GM12878 (cell line): Measurements from ENCODE around the gene SLC38A4. TPM values are rescaled to one million over a fixed set of nuclear protein-coding genes. Genes with fewer than 3 reads are reported as not detected.

Experiments
- ATAC-seq: fragments of 200-7000 bp; cut with Tn5 transposase; 3 replicates; pipeline ENCODE4 v1.9.1; 2020; ENCODE audit warnings: mild to moderate bottlenecking, moderate library complexity
- BruUV-seq: library from RNA; stranded (reverse); fragments of 400-500 nt; replicated peaks from 2 replicates; lab custom pipeline; 2021; lab: Mats Ljungman, UMichigan
- CTCF ChIA-PET: fragments of 300-600 bp; sonication (Branson Sonifier 250); formaldehyde crosslinking; extraction: SDS; loops from one replicate; lab custom pipeline; 2021; ENCODE audit warnings: inconsistent platforms; lab: Yijun Ruan, JAX
- POLR2A ChIA-PET: fragments of 350-600 bp; formaldehyde crosslinking; extraction: SDS; loops from one replicate; lab custom pipeline; 2021; ENCODE audit warnings: inconsistent platforms; lab: Charles Lee
- RAD21 ChIA-PET: fragments of 300-600 bp; sonication (Branson Sonifier 250); formaldehyde crosslinking; loops from one replicate; lab custom pipeline; 2023; ENCODE audit warnings: antibody characterized with exemption; ENCODE audit not compliant: unreplicated experiment; lab: Charles Lee
- SMC1A ChIA-PET: fragments of 300-600 bp; sonication (Branson Sonifier 250); formaldehyde crosslinking; loops from one replicate; lab custom pipeline; 2023; ENCODE audit not compliant: unreplicated experiment, uncharacterized antibody; lab: Charles Lee
- DNase-seq: peaks from one replicate; pipeline ENCODE4 v3.0.0-alpha.2; 2011; ENCODE audit warnings: low read depth, low spot score
- FAIRE-seq: peaks from 3 replicates; lab custom pipeline; 2011; peaks lifted over from hg19 to GRCh38; lab: Jason Lieb, UNC
- H2AFZ ChIP-seq: 2 replicates; pipeline ENCODE4 v1.6.0; 2011; ENCODE audit warnings: low read depth, low read length, control low read depth; ENCODE audit not compliant: control insufficient read depth
- H3K27ac ChIP-seq: 2 replicates; pipeline ENCODE4 v1.5.1; 2011; ENCODE audit warnings: control low read depth; ENCODE audit not compliant: control insufficient read depth, insufficient read depth
- H3K27me3 ChIP-seq, 2 experiments: replicated peaks in 1 of 2; 2 replicates each; pipeline versions ENCODE4 v1.6.0 to v1.6.1; 2011; ENCODE audit warnings: low read length in 1 of 2; ENCODE audit not compliant: control insufficient read depth in 2 of 2, insufficient read depth in 2 of 2
- H3K36me3 ChIP-seq, 2 experiments: 2 replicates each; pipeline ENCODE4 v1.5.1; 2011; ENCODE audit warnings: low read length in 1 of 2; ENCODE audit not compliant: control insufficient read depth in 2 of 2, insufficient read depth in 2 of 2
- H3K4me1 ChIP-seq: 2 replicates; pipeline ENCODE4 v1.6.1; 2011; ENCODE audit warnings: mild to moderate bottlenecking, low read length, moderate library complexity, mixed read lengths; ENCODE audit not compliant: control insufficient read depth, insufficient read depth
- H3K4me2 ChIP-seq: 2 replicates; pipeline ENCODE4 v1.6.0; 2011; ENCODE audit warnings: control low read depth; ENCODE audit not compliant: control insufficient read depth, insufficient read depth
- H3K4me3 ChIP-seq: fragments of 200-600 bp; sonication (generic); 2 replicates; pipeline ENCODE4 v1.5.1; 2016
- H3K79me2 ChIP-seq: 2 replicates; pipeline ENCODE4 v1.6.0; 2011; ENCODE audit warnings: low read length; ENCODE audit not compliant: control insufficient read depth, insufficient read depth
- H3K9ac ChIP-seq: 2 replicates; pipeline ENCODE4 v1.8.0; 2011; ENCODE audit warnings: low read length, control low read depth, mixed read lengths; ENCODE audit not compliant: control insufficient read depth, insufficient read depth
- H3K9me3 ChIP-seq: replicated peaks from 3 replicates; pipeline ENCODE4 v1.5.1; 2011; ENCODE audit warnings: mild to moderate bottlenecking, low read length; ENCODE audit not compliant: control insufficient read depth, insufficient read depth
- H4K20me1 ChIP-seq: 2 replicates; pipeline ENCODE4 v1.6.0; 2011; ENCODE audit not compliant: control insufficient read depth, insufficient read depth
- BCL11A ChIP-seq: IDR thresholded peaks from 2 replicates; pipeline ENCODE4 v1.6.1; 2011; ENCODE audit warnings: low read depth, low read length
- CBX5 ChIP-seq: sonication (generic); IDR thresholded peaks from 2 replicates; pipeline ENCODE4 v1.6.1; 2016; ENCODE audit warnings: low read depth, moderate library complexity, mild to moderate bottlenecking, inconsistent platforms
- CEBPB ChIP-seq, 2 experiments: fragments of 150-350 bp in 1 of 2; IDR thresholded peaks; 2 replicates each; pipeline ENCODE4 v1.6.1; 2012 to 2014; ENCODE audit warnings: low read depth in 2 of 2, low read length in 2 of 2, borderline replicate concordance in 1 of 2, inconsistent platforms in 1 of 2
- CHD2 ChIP-seq: IDR thresholded peaks from 2 replicates; pipeline ENCODE4 v1.6.1; 2011; ENCODE audit warnings: low read depth, low read length, improper control_type of control experiment, borderline replicate concordance
- EED ChIP-seq: sonication (generic); IDR thresholded peaks from 2 replicates; pipeline ENCODE4 v1.6.1; 2016; ENCODE audit warnings: antibody characterized with exemption, low read depth
- EZH2 ChIP-seq: IDR thresholded peaks from 2 replicates; pipeline ENCODE4 v1.6.1; 2012; ENCODE audit warnings: low read depth, mild to moderate bottlenecking, control low read depth, inconsistent platforms, low read length, borderline replicate concordance; ENCODE audit not compliant: control insufficient read depth
- FOS ChIP-seq: IDR thresholded peaks from 3 replicates; pipeline ENCODE4 v1.6.1; 2011; ENCODE audit warnings: borderline replicate concordance; ENCODE audit not compliant: insufficient read length; ENCODE audit errors: extremely low read depth
- JUNB ChIP-seq: IDR thresholded peaks from 2 replicates; pipeline ENCODE4 v1.6.1; 2016; ENCODE audit warnings: antibody characterized with exemption, mild to moderate bottlenecking
- JUND ChIP-seq: IDR thresholded peaks from 2 replicates; pipeline ENCODE4 v1.6.1; 2012; ENCODE audit warnings: low read depth, mild to moderate bottlenecking, low read length, improper control_type of control experiment, moderate library complexity
- MTA2 ChIP-seq: fragments of 450-650 bp; IDR thresholded peaks from 2 replicates; pipeline ENCODE4 v1.6.1; 2016; ENCODE audit warnings: low read depth, mild to moderate bottlenecking, moderate library complexity
- NFYB ChIP-seq: IDR thresholded peaks from 2 replicates; pipeline ENCODE4 v1.6.1; 2011; ENCODE audit warnings: low read depth, mild to moderate bottlenecking, low read length, improper control_type of control experiment, moderate library complexity; ENCODE audit not compliant: insufficient read depth
- POU2F2 ChIP-seq: IDR thresholded peaks from 3 replicates; pipeline ENCODE4 v1.6.1; 2011; ENCODE audit warnings: low read depth, mild to moderate bottlenecking, low read length, borderline replicate concordance
- RUNX3 ChIP-seq: IDR thresholded peaks from 2 replicates; pipeline ENCODE4 v1.6.1; 2012; ENCODE audit warnings: low read length, inconsistent platforms
- SMC3 ChIP-seq: IDR thresholded peaks from 2 replicates; pipeline ENCODE4 v1.6.1; 2011; ENCODE audit warnings: low read length, improper control_type of control experiment, borderline replicate concordance
- SPI1 ChIP-seq: IDR thresholded peaks from 2 replicates; pipeline ENCODE4 v1.6.1; 2011; ENCODE audit warnings: low read depth, mild to moderate bottlenecking, low read length, moderate library complexity, borderline replicate concordance; ENCODE audit not compliant: insufficient read depth
- TCF7 ChIP-seq: IDR thresholded peaks from 2 replicates; pipeline ENCODE4 v1.6.1; 2014; ENCODE audit warnings: antibody characterized with exemption, borderline replicate concordance
- WGBS: methylation state at CpG from one replicate; pipeline ENCODE4 v1.1.6; 2016; ENCODE audit warnings: low lambda C conversion rate; ENCODE audit not compliant: insufficient replicate concordance, insufficient coverage; ENCODE audit errors: missing lambda C conversion rate; 5-methylcytosine and 5-hydroxymethylcytosine counted together
- in situ Hi-C: fragments of 300-500 bp; cut with MboI; formaldehyde crosslinking; loops from 9 replicates; pipeline ENCODE4 v1.14.3; 2018; ENCODE audit warnings: mixed read lengths
- intact Hi-C: fragments of 100-400 bp; cut with micrococcal nuclease; formaldehyde crosslinking; loops from one replicate; pipeline ENCODE4 v1.14.2; 2022; ENCODE audit not compliant: unreplicated experiment
- polyA plus RNA-seq, 11 experiments: library from polyadenylated mRNA; depleted of rRNA in 4 of 11; unstranded in 6 of 11; stranded (reverse) in 5 of 11; fragments of >200 nt; fragmentation: Nextera tagmentation in 4 of 11; fragmentation: Illumina TruSeq in 1 of 11; extraction: Ambion mirVana in 4 of 11; extraction: Trizol in 1 of 11; gene quantifications; 1 replicate in 1 of 11; 2 replicates in 10 of 11; pipeline versions ENCODE4 v1.2.1 to v1.2.3, GENCODE V29; 2011 to 2016; ENCODE audit warnings: inconsistent platforms in 2 of 11, missing spikeins in 2 of 11, low read depth in 1 of 11
- total RNA-seq, 4 experiments: library from RNA; depleted of rRNA in 3 of 4; stranded (reverse); fragments of >200 nt in 3 of 4; fragmentation: Illumina TruSeq in 1 of 4; extraction: Trizol in 1 of 4; gene quantifications; 2 replicates each; pipeline versions ENCODE4 v1.2.1 to v1.2.3, GENCODE V29; 2013 to 2021

The SLC38A4 gene
- total and polyA plus RNA-seq, 10 of the 15 experiments (the other 5 are each of a cell fraction or from before 2014, with no cell fraction given), result 0.04 to 0.52 (median 0.13) TPM; not detected in 2

- Histone ChIP-seq H3K27ac (no peak overlapping the region), H3K36me3 (no peaks in the 10 kb centered on the region), H3K79me2 (no peaks in the 10 kb centered on the region), H3K4me3 (no peak overlapping the region), H3K9ac (no peak overlapping the region), H3K27me3 (no peaks in the 10 kb centered on the region; a peak in 2 of 4 replicates)
- POLR2A ChIA-PET, result no interaction called here
- CTCF ChIA-PET, result no interaction called here
- ATAC-seq, result no peak
- no peak for TF ChIP-seq POU2F2
- TF ChIP-seq JUND, result no peak
- TF ChIP-seq SMC3, result no peak
- TF ChIP-seq CHD2, result no peak
- TF ChIP-seq NFYB, result no peak
- no peak for TF ChIP-seq BCL11A
- no peak for TF ChIP-seq EZH2
- no peak for TF ChIP-seq MTA2
- no peak for TF ChIP-seq TCF7
- TF ChIP-seq FOS, result no peak
- no peak for TF ChIP-seq RUNX3
- TF ChIP-seq CEBPB (IDR thresholded peaks at IDR 0.05; ENCODE audit: borderline replicate concordance in 1 of 2, low read depth in 2 of 2, low read length in 2 of 2), result no peak
- no peak for TF ChIP-seq CBX5
- TF ChIP-seq JUNB, result no peak
- TF ChIP-seq EED, result no peak
- TF ChIP-seq SPI1, result no peak
- TF ChIP-seq, all 136 proteins: peak for 0
- in situ Hi-C loops, result no loop called here
- Histone ChIP-seq H2AFZ (no peak overlapping the region), H4K20me1 (no peaks in the 10 kb centered on the region), H3K4me1 (no peaks in the 10 kb centered on the region), H3K9me3 (no peaks in the 10 kb centered on the region), H3K4me2 (no peak overlapping the region)
- ChIA-PET RAD21 (no interaction called here), SMC1A (no interaction called here)
- intact Hi-C loops, result no loop called here
- DNase-seq (no peak), FAIRE-seq (no peak)
- no TSS peak for BruUV-seq
- WGBS, result 44% methylated on average over 2 of the region's 2 CpGs
Observed at GRCh38 chr12:46808317-46808716, 17.5 kb downstream of the SLC38A4 start.
